GM19351 (cell line): ENCODE data around the gene FMNL2.
"Not testable (repeated sequence)": the region's sequence is repeated elsewhere in the genome, so short reads cannot be mapped to it uniquely, and the experiment has no call there.

ENCODE experiments used
- ATAC-seq: cut with Tn5 transposase; IDR thresholded peaks from one replicate; pipeline ENCODE4 v1.9.1; 2021; ENCODE audit warnings: mild to moderate bottlenecking, moderate library complexity; ENCODE audit not compliant: unreplicated experiment

FMNL2 gene

DNA sequence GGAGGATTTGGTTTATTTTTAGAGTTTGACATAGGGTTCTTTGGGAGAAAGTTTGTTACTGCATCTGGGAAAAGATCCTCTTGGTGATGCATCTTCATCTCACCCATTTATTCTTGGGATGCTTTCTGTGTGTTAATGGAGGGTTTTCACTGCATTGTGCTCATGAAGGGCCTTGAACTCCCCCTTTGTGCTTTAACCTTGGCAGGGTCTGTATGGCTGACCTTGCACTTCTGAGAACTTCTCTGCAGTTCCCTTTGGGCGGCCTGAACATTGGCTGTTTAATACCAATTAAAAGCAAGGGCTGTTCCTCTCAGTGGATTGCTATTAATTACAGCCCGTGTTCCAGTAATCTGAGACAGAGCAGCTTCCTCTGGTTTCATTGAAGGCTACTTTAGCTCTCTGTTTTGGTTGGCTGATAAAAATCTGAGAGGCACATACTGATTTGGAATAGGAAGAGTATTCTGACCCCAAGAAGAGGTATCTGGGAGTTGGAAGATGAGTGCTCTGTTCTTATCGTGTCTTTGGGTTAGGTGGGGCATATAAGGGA, 37.5 kb downstream of the FMNL2 start:
- ATAC-seq = no peak

DNA sequence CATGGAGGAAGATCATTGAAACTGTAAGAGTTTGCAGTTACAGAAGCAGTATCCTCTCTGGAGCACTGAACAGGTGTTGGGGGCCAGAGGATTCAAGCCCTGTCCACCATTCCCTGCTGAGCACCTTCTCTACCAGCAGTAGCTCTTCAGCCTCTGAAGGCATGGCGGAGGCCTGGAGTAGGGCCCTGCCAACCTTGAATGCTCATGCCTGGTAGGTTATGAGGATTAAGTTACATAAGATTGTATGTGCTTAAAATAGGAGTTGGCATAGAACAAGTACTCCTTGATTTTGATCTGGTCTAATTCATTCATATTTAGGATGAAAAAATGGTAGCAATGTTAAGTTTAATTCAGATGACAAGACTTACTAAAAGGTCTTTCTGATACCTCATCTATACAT, 40.2 kb downstream of the FMNL2 start:
- ATAC-seq = no peak

DNA sequence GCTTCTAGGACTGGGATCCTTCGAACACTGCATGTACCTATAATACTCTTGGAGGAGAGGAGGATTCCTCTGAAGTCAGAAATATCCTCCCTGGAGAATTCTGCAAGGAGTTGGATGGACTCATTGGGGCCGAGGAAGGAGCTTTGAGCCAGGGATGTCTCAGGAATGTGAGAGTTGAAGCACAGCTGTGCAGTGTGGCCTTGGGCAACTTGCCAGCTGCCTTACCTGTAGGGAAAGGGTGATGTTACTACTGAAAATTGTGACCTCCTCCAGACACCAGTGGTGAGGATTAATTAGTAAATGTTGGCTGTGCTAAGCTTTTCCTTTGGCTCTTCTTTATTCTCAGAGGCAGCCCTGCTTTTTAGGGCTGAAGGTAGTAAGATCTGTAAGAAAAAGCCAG, 41.4 kb downstream of the FMNL2 start:
- no peak for ATAC-seq

DNA sequence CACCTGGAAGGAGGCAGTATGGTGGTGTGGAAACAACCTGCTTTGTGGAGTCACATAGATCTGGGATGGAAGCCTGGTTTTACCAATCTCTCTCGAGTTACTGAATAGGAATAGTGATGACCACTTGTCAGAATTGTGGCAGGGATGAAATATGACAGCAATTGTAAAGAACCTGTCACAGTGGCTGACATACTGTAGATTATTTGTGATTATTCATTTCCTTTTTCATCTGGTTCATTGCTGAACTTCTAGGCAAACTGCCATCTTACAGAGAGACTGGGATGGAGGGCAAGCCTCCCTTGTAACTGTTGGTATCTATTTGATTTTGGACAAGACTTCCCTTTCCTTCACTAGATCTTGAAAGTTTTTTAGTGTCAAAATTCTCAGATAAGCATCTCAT, 42.0 kb downstream of the FMNL2 start:
- ATAC-seq = no peak

DNA sequence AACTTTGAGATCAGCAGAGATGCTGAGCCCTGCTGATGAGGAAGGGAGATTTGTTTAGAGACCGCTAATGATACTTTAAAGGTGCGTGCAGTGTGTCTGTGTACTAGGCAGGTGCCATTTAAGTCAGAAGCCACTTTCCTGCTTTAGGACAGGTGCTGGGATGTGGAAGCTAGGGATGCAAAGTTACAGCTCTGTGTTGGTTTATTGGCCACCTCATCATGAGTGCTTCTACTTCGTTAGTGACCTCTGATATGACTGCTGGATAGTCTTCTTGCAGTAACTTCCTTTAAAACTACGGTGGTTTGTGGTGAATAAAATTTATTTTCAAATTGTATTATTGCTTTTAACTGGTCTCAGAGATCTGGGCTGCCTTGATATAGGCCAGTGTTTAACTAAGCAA, 44.1 kb downstream of the FMNL2 start:
- ATAC-seq = no peak

DNA sequence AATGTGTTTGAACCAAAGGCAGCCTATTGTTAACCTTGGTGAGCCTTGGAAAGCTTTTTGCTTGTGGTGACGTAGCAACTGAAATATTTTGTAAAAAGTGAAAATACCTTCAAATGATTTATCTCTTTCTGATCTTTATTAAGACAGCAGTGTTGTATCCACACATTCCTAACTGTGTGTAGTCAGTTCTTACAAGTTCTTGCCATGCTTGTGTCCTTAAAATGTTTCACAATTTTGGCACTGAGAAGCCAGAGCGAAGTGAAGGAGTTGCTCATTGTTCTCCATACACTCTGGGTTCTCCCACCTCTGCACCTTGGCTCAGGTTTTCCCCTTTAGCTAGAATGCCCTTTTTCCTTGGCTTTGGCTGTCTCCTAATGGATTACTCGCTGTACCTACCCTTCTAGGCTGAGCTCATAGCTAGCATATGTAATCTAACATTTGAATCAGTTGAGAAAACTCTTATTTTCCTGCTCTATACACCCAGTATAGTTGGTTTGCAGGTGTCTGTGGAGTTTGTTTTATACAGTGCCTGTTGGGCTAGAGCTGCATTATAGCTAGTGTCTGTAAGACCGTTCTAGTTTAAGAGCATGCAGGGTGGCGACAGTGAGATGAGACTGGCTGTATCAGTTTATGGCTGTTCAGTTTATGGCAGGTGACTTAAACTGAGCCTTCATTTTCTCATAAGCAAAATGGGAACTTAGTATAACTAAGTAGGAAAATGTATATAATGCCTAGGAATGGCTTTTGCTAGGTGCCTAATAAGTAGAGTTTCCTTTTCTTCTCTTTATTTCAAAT, 45.5 kb downstream of the FMNL2 start:
- ATAC-seq = no peak

DNA sequence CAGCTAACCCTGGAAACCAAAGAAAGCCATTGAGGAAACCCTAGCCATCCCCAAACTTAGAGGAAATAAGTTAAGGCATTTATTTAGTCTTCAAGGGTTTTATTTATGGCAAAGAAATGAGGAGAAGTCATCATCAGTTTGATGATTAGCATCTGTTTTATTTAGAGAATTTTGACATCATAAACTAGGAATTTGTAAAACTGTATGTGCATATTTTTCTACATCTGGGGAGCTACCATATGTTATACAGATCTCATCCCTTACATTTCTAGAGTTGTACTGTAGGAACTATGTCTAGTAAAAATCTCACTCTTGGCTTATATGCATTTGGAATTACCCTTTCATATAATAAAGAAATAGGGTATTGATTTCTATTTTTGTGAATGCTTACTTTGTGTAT, 48.7 kb downstream of the FMNL2 start:
- ATAC-seq = no peak

DNA sequence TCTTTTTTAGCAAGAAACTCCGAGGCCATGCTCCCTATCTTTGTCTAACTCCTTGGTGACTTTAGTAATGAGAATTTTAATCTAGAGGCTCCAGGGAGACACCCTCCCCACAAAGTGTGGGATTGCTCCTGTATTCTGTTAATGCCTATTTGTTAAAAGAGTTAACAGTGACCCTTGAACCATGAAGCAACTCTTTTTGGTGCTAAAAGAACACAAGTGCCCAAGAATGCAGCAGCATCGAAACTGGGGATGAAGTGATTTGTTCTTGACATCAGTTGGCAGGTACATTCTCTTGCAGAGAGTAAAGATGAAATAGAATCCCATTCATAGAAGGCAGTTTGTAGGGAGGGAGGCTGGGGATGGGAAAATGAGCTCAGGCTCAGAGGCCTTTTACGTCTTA, 50.0 kb downstream of the FMNL2 start:
- no peak for ATAC-seq

DNA sequence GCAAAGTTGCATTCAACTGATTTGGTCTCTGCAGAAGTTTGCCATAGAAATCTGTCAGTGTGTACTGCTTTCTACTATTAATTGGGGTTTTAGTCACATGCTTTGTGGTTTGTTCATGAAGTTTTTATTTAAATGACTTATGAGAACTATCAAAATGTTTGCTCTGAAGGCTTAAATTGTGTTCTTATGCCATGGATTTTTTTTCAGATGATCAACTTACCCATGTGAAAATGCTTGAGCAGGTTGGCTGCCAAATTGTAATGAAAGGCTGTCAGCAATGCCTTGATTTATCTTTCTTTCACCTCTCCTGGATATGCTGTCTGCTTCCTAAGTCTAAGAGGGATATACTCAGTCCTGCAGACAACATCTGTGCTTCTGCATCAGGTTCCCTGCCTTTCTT, 50.7 kb downstream of the FMNL2 start:
- no peak for ATAC-seq

DNA sequence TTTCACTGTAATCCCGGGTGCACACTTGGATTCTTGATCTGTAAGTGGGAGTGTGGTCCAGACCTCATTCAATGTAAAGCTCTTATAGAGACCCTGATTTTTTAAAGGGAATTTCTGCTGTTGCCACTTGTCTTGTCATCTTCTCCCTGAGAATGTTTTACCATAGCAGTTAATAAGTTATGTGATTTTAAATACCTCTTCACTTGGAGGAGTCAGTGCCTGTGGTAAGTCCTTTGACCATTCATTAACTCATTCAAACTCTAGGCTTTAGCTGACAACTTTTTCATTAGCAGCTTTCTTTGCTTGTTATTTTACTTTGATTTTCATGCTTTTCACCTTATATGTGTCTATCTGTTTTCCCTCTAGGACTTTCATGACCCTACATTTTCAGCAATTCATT, 51.3 kb downstream of the FMNL2 start:
- no peak for ATAC-seq

DNA sequence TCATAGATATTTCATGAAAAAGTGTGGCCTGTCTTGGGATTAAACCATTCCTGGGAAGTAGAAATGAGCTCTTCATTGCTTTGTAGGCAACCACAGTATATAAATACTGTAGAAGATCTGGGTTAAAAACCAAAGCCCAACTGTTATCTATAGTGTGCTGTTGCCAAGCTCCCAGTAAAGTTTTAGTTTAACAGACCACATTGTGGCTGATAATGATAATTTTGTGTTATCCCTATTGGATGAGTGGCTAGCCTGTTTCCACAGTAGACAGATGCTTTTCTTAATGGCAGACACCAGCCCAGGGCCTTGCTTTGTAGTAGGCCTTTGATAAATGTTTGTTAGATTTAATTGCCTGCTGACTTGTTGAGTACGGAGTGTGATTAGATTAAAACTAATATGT, 52.1 kb downstream of the FMNL2 start:
- ATAC-seq = no peak

DNA sequence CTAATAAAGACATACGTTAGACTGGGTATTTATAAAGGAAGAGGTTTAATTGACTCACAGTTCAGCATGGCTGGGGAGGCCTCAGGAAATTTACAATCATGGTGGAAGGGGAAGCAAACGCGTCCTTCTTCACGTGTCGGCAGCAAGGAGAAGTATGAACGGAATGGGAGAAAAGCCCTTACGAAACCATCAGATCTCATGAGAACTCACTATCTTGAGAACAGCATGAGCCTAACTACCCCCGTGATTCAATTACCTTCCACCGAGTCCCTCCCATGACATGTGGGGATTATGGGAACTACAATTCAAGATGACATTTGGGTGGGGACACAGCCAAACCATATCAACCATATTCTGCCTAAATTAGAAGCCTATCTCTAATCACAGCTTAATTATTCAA, 53.3 kb downstream of the FMNL2 start:
- ATAC-seq = not testable (repeated sequence)

DNA sequence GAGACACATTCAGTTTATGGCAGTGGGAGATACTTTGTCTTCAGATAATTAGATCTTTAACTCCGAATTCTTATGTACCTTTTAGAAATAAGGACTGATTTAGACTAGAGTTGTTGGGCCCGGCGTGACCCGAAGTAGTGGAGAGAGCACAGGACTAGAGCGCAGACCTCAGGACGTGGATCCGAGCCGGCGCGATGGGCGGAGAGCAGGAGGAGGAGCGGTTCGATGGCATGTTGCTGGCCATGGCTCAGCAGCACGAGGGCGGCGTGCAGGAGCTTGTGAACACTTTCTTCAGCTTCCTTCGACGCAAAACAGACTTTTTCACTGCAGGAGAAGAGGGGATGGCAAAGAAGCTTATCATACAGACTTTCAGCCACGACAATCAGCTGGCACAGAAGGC, 54.5 kb downstream of the FMNL2 start:
- ATAC-seq = no peak

DNA sequence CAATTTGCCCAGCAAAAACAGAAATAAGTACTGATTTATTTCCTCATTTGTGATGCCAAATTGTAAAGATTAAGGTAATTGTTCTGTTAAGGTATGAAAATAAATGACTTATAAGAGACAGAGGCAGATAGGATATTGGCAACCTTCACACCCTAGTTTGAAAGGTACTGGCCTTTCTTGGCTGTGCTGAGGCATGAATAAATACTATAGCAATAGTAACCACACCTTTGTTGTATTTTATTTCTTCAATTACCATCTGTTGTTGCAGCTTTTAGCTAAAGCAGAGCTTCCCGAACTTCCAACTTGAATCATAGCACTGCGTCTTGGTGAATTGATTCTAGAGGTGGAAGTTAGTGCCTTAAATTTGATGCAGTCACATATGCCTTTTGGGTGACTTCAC, 55.9 kb downstream of the FMNL2 start:
- no peak for ATAC-seq

DNA sequence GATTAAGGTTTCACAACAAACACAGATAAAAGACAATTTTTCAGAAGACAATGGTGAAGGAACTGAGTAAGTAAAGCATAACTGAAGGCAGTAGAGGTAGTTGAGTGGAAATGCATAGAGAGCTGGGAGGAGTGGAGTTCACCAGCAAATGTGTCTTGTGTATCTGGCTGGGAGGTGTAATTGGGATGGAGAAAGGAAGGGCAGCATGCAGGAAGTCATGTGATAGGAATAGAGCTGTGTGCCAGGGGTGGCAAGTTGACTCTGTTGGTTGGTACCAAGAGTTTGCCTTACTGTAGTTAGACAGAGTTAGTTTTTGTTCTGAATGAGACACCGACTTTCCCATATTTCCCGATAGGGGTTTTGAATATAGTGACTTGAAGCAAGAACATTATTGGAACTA, 56.3 kb downstream of the FMNL2 start:
- no peak for ATAC-seq

DNA sequence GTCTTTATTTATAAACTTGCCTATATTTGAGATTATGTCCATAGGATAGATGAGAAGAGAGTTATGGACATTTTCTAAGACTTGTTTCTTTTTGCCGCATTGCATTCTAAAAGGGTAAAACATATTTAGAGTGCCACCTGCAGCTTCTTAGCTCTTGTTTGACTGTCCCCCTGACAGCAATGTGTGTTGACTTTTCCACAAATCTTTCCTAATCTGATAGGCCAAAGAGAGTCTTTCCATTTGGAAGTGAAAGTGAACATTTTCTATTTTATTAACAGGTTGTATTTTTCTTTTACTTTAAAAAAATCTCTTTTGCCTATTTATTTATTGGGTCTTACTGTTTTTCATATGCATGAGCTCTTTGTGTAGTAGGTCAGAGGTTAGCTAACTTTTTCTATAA, 58.4 kb downstream of the FMNL2 start:
- no peak for ATAC-seq

DNA sequence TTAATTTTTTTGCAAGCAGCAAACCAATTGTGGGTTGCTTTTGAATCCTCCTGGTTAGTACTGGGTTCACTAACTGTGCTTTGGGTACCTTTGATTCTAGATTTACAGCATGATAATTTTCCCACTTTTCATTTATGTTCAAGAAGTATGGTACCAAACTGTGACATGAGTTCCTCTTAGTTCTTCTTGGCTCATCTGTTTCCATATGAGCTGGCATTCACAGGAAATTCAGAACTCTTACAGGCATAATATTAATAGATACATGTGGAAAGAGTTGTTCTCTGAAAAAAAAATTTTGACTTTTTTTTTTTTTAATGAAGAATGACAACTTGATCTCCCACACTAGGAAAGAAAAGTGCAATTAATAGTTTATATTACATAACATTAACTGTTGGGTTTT, 59.4 kb downstream of the FMNL2 start:
- ATAC-seq = no peak

DNA sequence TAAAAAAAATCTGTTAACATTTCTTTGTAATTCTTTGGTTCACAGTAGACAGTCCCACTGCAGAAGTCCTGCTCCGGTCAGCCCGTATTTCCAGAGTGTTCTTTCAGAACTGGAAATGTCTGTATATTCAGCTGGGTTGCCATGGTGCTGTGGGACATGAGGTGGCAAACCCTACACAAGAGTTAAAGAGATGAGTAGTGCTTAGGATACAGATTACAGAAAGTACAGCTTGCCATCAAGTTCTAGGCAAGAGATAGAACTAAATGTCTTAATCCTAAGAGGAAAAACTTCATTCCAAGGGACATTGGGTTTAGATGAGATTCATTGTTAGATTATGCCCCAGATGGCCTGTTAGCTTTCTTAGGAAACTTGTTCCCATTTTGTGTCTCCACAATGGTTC, 60.1 kb downstream of the FMNL2 start:
- ATAC-seq = no peak

DNA sequence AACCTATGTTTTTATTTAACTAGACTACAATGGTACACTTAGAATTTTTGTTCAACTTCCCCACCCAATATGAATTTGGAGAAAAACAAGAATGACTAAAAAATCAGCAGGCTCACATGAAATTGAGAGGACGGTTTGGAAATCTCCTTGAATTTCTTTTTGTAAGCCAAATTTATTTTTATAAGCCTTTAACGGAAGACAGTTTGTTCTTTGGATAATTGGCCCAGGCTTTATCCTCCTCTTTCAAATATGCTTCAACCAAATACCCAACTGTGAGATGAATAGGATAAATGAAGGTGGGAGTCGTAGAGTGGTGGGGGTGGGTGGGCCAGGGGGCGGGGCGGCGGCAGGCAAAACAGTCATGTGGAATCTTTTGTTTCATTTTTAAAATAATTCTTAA, 60.6 kb downstream of the FMNL2 start:
- no peak for ATAC-seq

DNA sequence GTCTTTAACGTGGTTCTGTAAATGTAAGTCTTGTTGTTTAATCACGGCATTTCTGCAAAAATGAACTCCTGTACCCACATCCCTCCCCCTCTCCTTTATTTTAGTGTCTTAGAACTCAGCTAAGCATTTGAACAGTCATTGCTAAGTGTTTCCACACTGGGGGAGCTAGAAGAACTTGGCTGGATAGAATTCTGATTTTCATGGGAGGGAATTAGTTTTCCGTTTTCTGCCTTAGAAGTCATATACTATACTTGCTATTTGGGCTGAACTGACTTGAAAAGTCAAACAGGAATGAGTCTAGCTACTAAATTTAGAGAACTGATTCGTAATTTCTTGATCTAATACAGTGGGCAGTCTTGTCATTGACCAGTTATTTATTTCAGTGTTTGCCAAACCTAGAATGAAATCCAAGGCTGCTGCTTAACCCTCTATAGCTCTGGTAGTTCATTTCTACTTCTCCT, 61.1 kb downstream of the FMNL2 start:
- no peak for ATAC-seq

DNA sequence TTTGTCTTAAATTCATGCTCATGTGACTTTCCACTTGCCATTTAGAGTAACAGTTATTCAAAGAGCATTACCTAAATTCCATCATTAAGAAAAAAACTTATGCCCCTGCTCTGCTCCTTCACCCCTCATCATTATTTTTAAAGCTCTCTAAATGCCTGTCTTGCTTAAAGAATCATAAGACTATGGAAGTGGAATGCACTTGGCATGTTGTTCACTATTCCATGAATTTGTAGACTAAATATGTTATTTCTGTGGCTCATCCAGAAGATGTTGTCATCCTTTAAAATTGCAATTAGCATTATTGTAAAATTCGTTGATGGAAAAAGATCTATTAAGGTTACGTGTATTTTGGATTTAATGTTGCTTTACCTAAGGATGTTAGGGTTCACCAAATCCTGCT, 61.8 kb downstream of the FMNL2 start:
- ATAC-seq = no peak

DNA sequence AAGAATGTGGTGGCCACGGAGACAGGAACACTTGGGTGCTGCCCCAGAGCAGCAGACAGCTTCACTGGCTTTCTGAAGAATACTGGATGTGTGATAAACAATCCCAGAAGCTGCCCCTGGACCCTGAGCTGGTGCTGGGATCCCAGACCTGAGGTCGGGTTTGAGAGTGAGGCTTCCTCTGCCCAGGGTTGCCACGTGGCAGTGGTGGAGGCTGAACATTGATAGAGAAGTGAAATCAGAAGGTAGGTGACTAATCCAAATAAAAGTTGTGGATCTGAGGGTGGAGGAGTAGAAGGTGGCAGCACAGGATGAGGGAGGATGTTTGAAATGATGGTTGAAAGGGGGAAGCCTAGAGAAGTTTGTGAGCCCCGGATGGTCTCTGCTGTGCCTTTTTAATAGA, 64.0 kb downstream of the FMNL2 start:
- ATAC-seq = no peak
